H1 (cell line): ENCODE data around the gene CCDC192. TPM values are rescaled to one million over a fixed set of nuclear protein-coding genes. Genes with fewer than 3 reads are reported as not detected.

ENCODE experiments used
- CTCF ChIA-PET: fragments of 300-600 bp; sonication (Branson Sonifier 250); formaldehyde crosslinking; loops from one replicate; lab custom pipeline; 2021; ENCODE audit not compliant: partially characterized antibody; lab: Charles Lee
- POLR2A ChIA-PET: fragments of 300-600 bp; sonication (Branson Sonifier 250); formaldehyde crosslinking; loops from one replicate; lab custom pipeline; 2021; ENCODE audit warnings: inconsistent platforms; ENCODE audit not compliant: partially characterized antibody; lab: Charles Lee
- DNase-seq, 2 experiments: peaks; one replicate each; pipeline versions ENCODE4 v3.0.0 to v3.0.0-alpha.2; 2010 to 2022; ENCODE audit warnings: low spot score in 2 of 2, low read depth in 1 of 2, mixed read lengths in 1 of 2
- FAIRE-seq: peaks from 2 replicates; lab custom pipeline; 2011; peaks lifted over from hg19 to GRCh38; lab: Jason Lieb, UNC
- H2AFZ ChIP-seq: 2 replicates; pipeline ENCODE4 v1.8.1; 2012; ENCODE audit warnings: low read length, inconsistent platforms
- H2AK5ac ChIP-seq: 2 replicates; pipeline ENCODE4 v1.6.1; 2013; ENCODE audit warnings: low read depth, low read length
- H2BK120ac ChIP-seq: replicated peaks from 2 replicates; pipeline ENCODE3; 2013; ENCODE audit warnings: low read depth, low read length, inconsistent platforms
- H2BK12ac ChIP-seq: 2 replicates; pipeline ENCODE4 v1.6.1; 2013; ENCODE audit warnings: low read depth, low read length
- H2BK15ac ChIP-seq: 2 replicates; pipeline ENCODE4 v1.6.1; 2013; ENCODE audit warnings: low read length
- H2BK20ac ChIP-seq: 2 replicates; pipeline ENCODE4 v1.6.1; 2013; ENCODE audit warnings: low read length
- H2BK5ac ChIP-seq: 2 replicates; pipeline ENCODE4 v1.6.1; 2013; ENCODE audit warnings: low read depth, low read length
- H3K14ac ChIP-seq: 2 replicates; pipeline ENCODE4 v1.6.1; 2013; ENCODE audit warnings: inconsistent platforms; ENCODE audit not compliant: insufficient read length
- H3K18ac ChIP-seq: 2 replicates; pipeline ENCODE4 v1.6.1; 2013; ENCODE audit warnings: low read length; ENCODE audit errors: extremely low read depth
- H3K23ac ChIP-seq: 2 replicates; pipeline ENCODE4 v1.6.1; 2013; ENCODE audit warnings: inconsistent platforms; ENCODE audit not compliant: insufficient read length
- H3K23me2 ChIP-seq: 2 replicates; pipeline ENCODE4 v1.6.1; 2013; ENCODE audit warnings: low read depth, low read length
- H3K27ac ChIP-seq: 2 replicates; pipeline ENCODE4 v1.6.1; 2011; ENCODE audit warnings: low read depth, low read length, inconsistent platforms
- H3K27me3 ChIP-seq, 4 experiments: replicated peaks in 1 of 4; 1 replicate in 1 of 4; 2 replicates in 3 of 4; pipeline versions ENCODE4 v1.6.1 to v1.8.1; 2011 to 2013; ENCODE audit warnings: low read length in 3 of 4, mild to moderate bottlenecking in 3 of 4, inconsistent platforms in 2 of 4, mixed read lengths in 2 of 4, moderate library complexity in 1 of 4; ENCODE audit not compliant: control insufficient read depth in 3 of 4, insufficient read depth in 3 of 4; ENCODE audit errors: extremely low read depth in 1 of 4
- H3K36me3 ChIP-seq, 4 experiments: 2 replicates each; pipeline versions ENCODE4 v1.6.1 to v1.8.1; 2011 to 2013; ENCODE audit warnings: mild to moderate bottlenecking in 4 of 4, low read length in 3 of 4, moderate library complexity in 2 of 4, control low read depth in 1 of 4, inconsistent platforms in 1 of 4; ENCODE audit not compliant: insufficient read depth in 4 of 4, control insufficient read depth in 2 of 4
- H3K4ac ChIP-seq: replicated peaks from 2 replicates; pipeline ENCODE3; 2013; ENCODE audit warnings: low read length, low read depth, mixed read lengths, inconsistent platforms; ENCODE audit not compliant: insufficient read length
- H3K4me1 ChIP-seq, 4 experiments: replicated peaks in 1 of 4; 1 replicate in 1 of 4; 2 replicates in 3 of 4; pipeline versions ENCODE4 v1.6.1 to v1.8.1; 2011 to 2013; ENCODE audit warnings: low read length in 3 of 4, inconsistent platforms in 2 of 4, mixed read lengths in 1 of 4; ENCODE audit not compliant: insufficient read depth in 4 of 4, control insufficient read depth in 3 of 4
- H3K4me2 ChIP-seq, 2 experiments: 2 replicates each; pipeline versions ENCODE4 v1.6.1 to v1.8.1; 2011 to 2013; ENCODE audit warnings: low read depth in 2 of 2, low read length in 2 of 2, control low read depth in 1 of 2, inconsistent platforms in 1 of 2, mild to moderate bottlenecking in 1 of 2; ENCODE audit not compliant: insufficient read depth in 1 of 2
- H3K4me3 ChIP-seq, 4 experiments: fragments of 200-600, 300-600 bp in 1 of 4; sonication (generic), shearing (Covaris generic), sonication (Bioruptor Twin) in 1 of 4; 2 replicates each; pipeline versions ENCODE4 v1.5.1 to v1.8.1; 2011 to 2016; ENCODE audit warnings: low read length in 4 of 4, low read depth in 3 of 4, control low read depth in 2 of 4, inconsistent platforms in 2 of 4, mild to moderate bottlenecking in 2 of 4, mixed read lengths in 1 of 4, moderate library complexity in 1 of 4; ENCODE audit not compliant: insufficient read depth in 2 of 4; ENCODE audit errors: extremely low read depth in 1 of 4
- H3K56ac ChIP-seq: replicated peaks from 2 replicates; pipeline ENCODE3; 2013; ENCODE audit warnings: low read depth, mild to moderate bottlenecking, mixed read lengths, low read length, inconsistent platforms; ENCODE audit not compliant: insufficient read length
- H3K79me1 ChIP-seq: 2 replicates; pipeline ENCODE4 v1.6.1; 2013; ENCODE audit warnings: low read depth, low read length, control low read depth
- H3K79me2 ChIP-seq, 2 experiments: 2 replicates each; pipeline versions ENCODE4 v1.6.1 to v1.8.1; 2012 to 2013; ENCODE audit warnings: low read length in 2 of 2, mild to moderate bottlenecking in 2 of 2, inconsistent platforms in 1 of 2; ENCODE audit not compliant: insufficient read depth in 2 of 2, control insufficient read depth in 1 of 2
- H3K9ac ChIP-seq, 4 experiments: replicated peaks in 1 of 4; 1 replicate in 1 of 4; 2 replicates in 3 of 4; pipeline versions ENCODE4 v1.6.1 to v1.8.1; 2011 to 2013; ENCODE audit warnings: low read depth in 3 of 4, low read length in 3 of 4, control low read depth in 2 of 4, mild to moderate bottlenecking in 2 of 4, moderate library complexity in 2 of 4, inconsistent platforms in 1 of 4; ENCODE audit errors: extremely low read depth in 1 of 4
- H3K9me3 ChIP-seq, 2 experiments: 2 replicates each; pipeline versions ENCODE4 v1.6.1 to v1.8.1; 2012 to 2013; ENCODE audit warnings: mild to moderate bottlenecking in 2 of 2, moderate library complexity in 2 of 2, control low read depth in 1 of 2, inconsistent platforms in 1 of 2, low read depth in 1 of 2, low read length in 1 of 2, mixed read lengths in 1 of 2; ENCODE audit not compliant: insufficient read depth in 2 of 2
- H4K20me1 ChIP-seq, 2 experiments: replicated peaks in 1 of 2; 2 replicates each; pipeline versions ENCODE3 to v1.8.1; 2011 to 2013; ENCODE audit warnings: inconsistent platforms in 2 of 2, low read length in 2 of 2, mild to moderate bottlenecking in 1 of 2; ENCODE audit not compliant: insufficient read depth in 2 of 2, control insufficient read depth in 1 of 2
- H4K5ac ChIP-seq: 2 replicates; pipeline ENCODE4 v1.6.1; 2013; ENCODE audit warnings: low read length, low read depth, mixed read lengths, inconsistent platforms; ENCODE audit not compliant: insufficient read length
- H4K8ac ChIP-seq: 2 replicates; pipeline ENCODE4 v1.8.0; 2013; ENCODE audit warnings: mild to moderate bottlenecking, moderate library complexity, low read length, inconsistent platforms; ENCODE audit not compliant: insufficient read depth; ENCODE audit errors: extremely low read depth
- H4K91ac ChIP-seq: replicated peaks from 2 replicates; pipeline ENCODE3; 2013; ENCODE audit warnings: low read length, mixed read lengths, inconsistent platforms; ENCODE audit not compliant: insufficient read length
- CBX5 ChIP-seq: fragments of 300-800, 300-1000 bp; sonication (generic); IDR thresholded peaks from 2 replicates; pipeline ENCODE4 v1.7.1; 2016; ENCODE audit warnings: antibody characterized with exemption, low read length, low read depth
- EZH2 ChIP-seq: fragments of 200-600 bp; sonication (generic); IDR thresholded peaks from 2 replicates; pipeline ENCODE4 v1.7.1; 2012; ENCODE audit warnings: low read depth, mild to moderate bottlenecking, moderate library complexity, low read length, inconsistent platforms; ENCODE audit not compliant: severe bottlenecking
- GTF2F1 ChIP-seq: IDR thresholded peaks from 2 replicates; pipeline ENCODE4 v1.6.1; 2012; ENCODE audit warnings: low read depth, low read length, improper control_type of control experiment, borderline replicate concordance
- JUN ChIP-seq: IDR thresholded peaks from 2 replicates; pipeline ENCODE4 v1.6.1; 2011; ENCODE audit warnings: low read depth, mild to moderate bottlenecking, improper control_type of control experiment, low read length
- NRF1 ChIP-seq: IDR thresholded peaks from 2 replicates; pipeline ENCODE4 v1.6.1; 2011; ENCODE audit warnings: mild to moderate bottlenecking, low read depth, low read length, improper control_type of control experiment
- PHF8 ChIP-seq: fragments of 200-600 bp; sonication (generic); conservative IDR thresholded peaks from 2 replicates; pipeline ENCODE4 v1.7.1; 2012; ENCODE audit warnings: low read depth, mild to moderate bottlenecking, inconsistent platforms, low read length, moderate library complexity
- RXRA ChIP-seq: IDR thresholded peaks from 2 replicates; pipeline ENCODE4 v1.6.1; 2011; ENCODE audit warnings: low read depth, mild to moderate bottlenecking, low read length, moderate library complexity; ENCODE audit not compliant: insufficient read depth
- SAP30 ChIP-seq: fragments of 300-600 bp; sonication (generic); IDR thresholded peaks from 2 replicates; pipeline ENCODE4 v1.7.1; 2012; ENCODE audit warnings: low read length, moderate library complexity, mild to moderate bottlenecking, inconsistent platforms; ENCODE audit not compliant: insufficient read depth, insufficient replicate concordance
- TCF12 ChIP-seq: IDR thresholded peaks from 2 replicates; pipeline ENCODE4 v1.6.1; 2011; ENCODE audit warnings: low read depth, mild to moderate bottlenecking, low read length
- WGBS, 2 experiments: shearing (Covaris generic) in 1 of 2; methylation state at CpG; one replicate each; pipeline versions ENCODE4 v1.1.6 to v1.1.7; 2013 to 2015; ENCODE audit warnings: low lambda C conversion rate in 2 of 2, mixed read lengths in 2 of 2, inconsistent platforms in 1 of 2, low coverage in 1 of 2, missing lambda C conversion rate in 1 of 2; ENCODE audit not compliant: insufficient replicate concordance in 2 of 2, insufficient coverage in 1 of 2, insufficient read length in 1 of 2; ENCODE audit errors: extremely low coverage in 1 of 2, missing lambda C conversion rate in 1 of 2; 5-methylcytosine and 5-hydroxymethylcytosine counted together
- polyA plus RNA-seq, 7 experiments: library from polyadenylated mRNA; depleted of rRNA in 3 of 7; stranded (reverse) in 5 of 7; unstranded in 2 of 7; fragments of >200 nt in 5 of 7; fragments of 200-250 nt in 2 of 7; gene quantifications; 1 replicate in 5 of 7; 2 replicates in 1 of 7; 4 replicates in 1 of 7; pipeline versions ENCODE4 v1.2.1 to v1.2.3, GENCODE V29; 2011 to 2013; ENCODE audit warnings: missing spikeins in 2 of 7, mixed read lengths in 2 of 7
- total RNA-seq: library from RNA; stranded (reverse); fragmentation: NEBNext Ultra II Directional; extraction: Animal tissue kit (Norgen Biotek cat#: 25700); gene quantifications from 2 replicates; pipeline ENCODE4 v1.2.1, GENCODE V29; 2021

Gene CCDC192
- total and polyA plus RNA-seq, 2 of the 8 experiments (the other 6 are each of a cell fraction or from before 2014, with no cell fraction given): 0.61 TPM; not detected in 1

GRCh38 chr5:127685662-127686061, 17.5 kb upstream of the CCDC192 start:
- no peaks in the 10 kb centered on the region for H3K36me3 ChIP-seq
- ChIA-PET POLR2A (no interaction called here), CTCF (no interaction called here)
- H3K27ac ChIP-seq: no peak overlapping the region
- DNase-seq: no peak
- H3K27me3 ChIP-seq: no peaks in the 10 kb centered on the region
- no peak for FAIRE-seq
- no peak overlapping the region for H3K4me3 ChIP-seq
- no peak overlapping the region for H2BK15ac ChIP-seq
- H3K18ac ChIP-seq: no peak overlapping the region
- H3K23ac ChIP-seq: no peak overlapping the region
- no peak overlapping the region for H3K9ac ChIP-seq
- no peaks in the 10 kb centered on the region for H3K79me2 ChIP-seq
- H2AK5ac ChIP-seq: no peak overlapping the region
- no peak overlapping the region for H4K5ac ChIP-seq
- H3K56ac ChIP-seq: no peak overlapping the region
- H3K79me1 ChIP-seq: no peaks in the 10 kb centered on the region
- H3K23me2 ChIP-seq: no peaks in the 10 kb centered on the region
- no peak overlapping the region for H2BK20ac ChIP-seq
- H2BK12ac ChIP-seq: no peak overlapping the region
- no peaks in the 10 kb centered on the region for H3K4me1 ChIP-seq
- H3K9me3 ChIP-seq: no peaks in the 10 kb centered on the region
- no peak overlapping the region for H3K4ac ChIP-seq
- no peak overlapping the region for H2BK120ac ChIP-seq
- no peak overlapping the region for H3K4me2 ChIP-seq
- H4K8ac ChIP-seq: no peak overlapping the region
- no peak overlapping the region for H2AFZ ChIP-seq
- no peak overlapping the region for H3K14ac ChIP-seq
- 96% methylated on average over 2 of the region's 2 CpGs; no CpG with 5 or more reads in 1 of the 2 experiments for WGBS, 2 experiments
- H4K20me1 ChIP-seq: no peaks in the 10 kb centered on the region
- no peak overlapping the region for H4K91ac ChIP-seq
- H2BK5ac ChIP-seq: no peak overlapping the region
- TF ChIP-seq CBX5 (no peak), NRF1 (no peak), GTF2F1 (no peak), TCF12 (no peak), PHF8 (no peak), EZH2 (no peak), SAP30 (no peak), RXRA (no peak), JUN (no peak)
